Activated CD4-positive, CD25-positive, alpha-beta regulatory T cell treated with anti-CD3 and anti-CD28 coated beads, Interleukin-2, amount 50 U/mL, for 24 hours (primary cell): Measurements from ENCODE around the gene RIC3.

Experiments used
- ATAC-seq, 2 donors: fragments of 150-1000 bp; cut with Tn5 transposase; one replicate each; pipeline ENCODE4 v1.10.0; 2021; ENCODE audit warnings: mild to moderate bottlenecking in 1 of 2, moderate library complexity in 1 of 2

Gene RIC3

GRCh38 chr11:8168485-8169257, at the start of gene RIC3:
RIC3 (minus strand) TSS chr11:8169025; CDS start chr11:8168989, 36 bp downstream.
- peak; percentile 81 to 83 for ATAC-seq

- ATAC-seq: no peak
Observed at GRCh38 chr11:8218409-8218808, 49.6 kb upstream of the RIC3 start.

- no peak for ATAC-seq
Observed at GRCh38 chr11:8217926-8218325, 49.1 kb upstream of the RIC3 start.

- no peak for ATAC-seq
Observed at GRCh38 chr11:8217136-8217535, 48.3 kb upstream of the RIC3 start.

GRCh38 chr11:8213376-8213775, 44.6 kb upstream of the RIC3 start:
- ATAC-seq: no peak

- no peak for ATAC-seq
Observed at GRCh38 chr11:8209208-8209807, 40.5 kb upstream of the RIC3 start.

- ATAC-seq: no peak
Observed at GRCh38 chr11:8207080-8208000, 38.5 kb upstream of the RIC3 start.

GRCh38 chr11:8206251-8207079, 37.6 kb upstream of the RIC3 start:
- no peak for ATAC-seq

GRCh38 chr11:8205566-8205965, 36.7 kb upstream of the RIC3 start:
- ATAC-seq: no peak

- ATAC-seq: no peak
Observed at GRCh38 chr11:8204596-8204995, 35.8 kb upstream of the RIC3 start.

- ATAC-seq: no peak
Observed at GRCh38 chr11:8204025-8204424, 35.2 kb upstream of the RIC3 start.

GRCh38 chr11:8203414-8203715, 34.5 kb upstream of the RIC3 start:
- ATAC-seq: no peak

- no peak for ATAC-seq
Observed at GRCh38 chr11:8202516-8203413, 33.9 kb upstream of the RIC3 start.

GRCh38 chr11:8201644-8202365, 33.0 kb upstream of the RIC3 start:
- ATAC-seq: peak in 1 of 2 donors; percentile 64

GRCh38 chr11:8199676-8200075, 30.9 kb upstream of the RIC3 start:
- no peak for ATAC-seq

- no peak for ATAC-seq
Observed at GRCh38 chr11:8196749-8197148, 27.9 kb upstream of the RIC3 start.

- ATAC-seq: no peak
Observed at GRCh38 chr11:8194956-8195355, 26.1 kb upstream of the RIC3 start.

- ATAC-seq: no peak
Observed at GRCh38 chr11:8192896-8193209, 24.0 kb upstream of the RIC3 start.

- peak; percentile 20 to 45 for ATAC-seq
Observed at GRCh38 chr11:8192016-8192895, 23.4 kb upstream of the RIC3 start.

GRCh38 chr11:8190431-8190830, 21.6 kb upstream of the RIC3 start:
- ATAC-seq: no peak
